ENCODE measurements around the gene IL4.

IL4 gene

GRCh38 chr5:132675936-132676689 is 2.3 kb downstream of the IL4 start:
- Histone ChIP-seq H3K4me3 (ENCODE audit: control insufficient read depth in 1 of 7, extremely low read depth in 1 of 7, insufficient read depth in 4 of 7, low read depth in 2 of 7, low read length in 6 of 7) (no peak overlapping the region), H3K9me3 (ENCODE audit: control extremely low read depth in 1 of 5, control insufficient read depth in 4 of 5, insufficient read depth in 2 of 5, low read depth in 1 of 5, low read length in 4 of 5) (no peaks in the 10 kb centered on the region), H3K27me3 (replicated peaks in 2 of 5; ENCODE audit: control insufficient read depth in 4 of 5, insufficient read depth in 5 of 5, low read length in 4 of 5) (no peaks in the 10 kb centered on the region), H3K4me1 (ENCODE audit: control extremely low read depth in 1 of 4, control insufficient read depth in 4 of 4, insufficient read depth in 4 of 4, low read length in 3 of 4) (no peaks in the 10 kb centered on the region), H3K36me3 (ENCODE audit: control insufficient read depth in 4 of 4, insufficient read depth in 4 of 4, low read length in 3 of 4) (no peaks in the 10 kb centered on the region), H3K27ac (ENCODE audit: insufficient read depth in 1 of 2, low read depth in 1 of 2, low read length in 2 of 2, poor library complexity in 1 of 2, severe bottlenecking in 2 of 2) (no peak overlapping the region)
- ChIA-PET CTCF (interaction anchor here (1.3 to 1.4 kb wide), 2 partner anchors 18 to 28 kb away, joined by 3 read pairs; no protein-coding TSS in a partner anchor), POLR2A (interaction anchor here (0.6 kb wide), 1 partner anchor 325 kb away, joined by 3 read pairs; no protein-coding TSS in a partner anchor)
- over 99% methylated on average over 8 of the region's 11 CpGs for WGBS (ENCODE audit: insufficient coverage)
- DNase-seq: no peak

GRCh38 chr5:132677191-132677590 is 3.4 kb downstream of the IL4 start:
- H3K4me3 ChIP-seq (ENCODE audit: control insufficient read depth in 1 of 7, extremely low read depth in 1 of 7, insufficient read depth in 4 of 7, low read depth in 2 of 7, low read length in 6 of 7): no peak overlapping the region
- no peaks in the 10 kb centered on the region for H3K4me1 ChIP-seq (ENCODE audit: control extremely low read depth in 1 of 4, control insufficient read depth in 4 of 4, insufficient read depth in 4 of 4, low read length in 3 of 4)

GRCh38 chr5:132677682-132678400 is 4.1 kb downstream of the IL4 start:
- Histone ChIP-seq H3K9me3 (ENCODE audit: control extremely low read depth in 1 of 5, control insufficient read depth in 4 of 5, insufficient read depth in 2 of 5, low read depth in 1 of 5, low read length in 4 of 5) (no peaks in the 10 kb centered on the region), H3K36me3 (ENCODE audit: control insufficient read depth in 4 of 4, insufficient read depth in 4 of 4, low read length in 3 of 4) (no peaks in the 10 kb centered on the region), H3K27ac (ENCODE audit: insufficient read depth in 1 of 2, low read depth in 1 of 2, low read length in 2 of 2, poor library complexity in 1 of 2, severe bottlenecking in 2 of 2) (no peak overlapping the region), H3K4me3 (ENCODE audit: control insufficient read depth in 1 of 7, extremely low read depth in 1 of 7, insufficient read depth in 4 of 7, low read depth in 2 of 7, low read length in 6 of 7) (no peak overlapping the region), H3K27me3 (replicated peaks in 2 of 5; ENCODE audit: control insufficient read depth in 4 of 5, insufficient read depth in 5 of 5, low read length in 4 of 5) (no peaks in the 10 kb centered on the region), H3K4me1 (ENCODE audit: control extremely low read depth in 1 of 4, control insufficient read depth in 4 of 4, insufficient read depth in 4 of 4, low read length in 3 of 4) (no peaks in the 10 kb centered on the region)
- POLR2A ChIA-PET: no interaction called here
- CTCF ChIA-PET: no interaction called here
- 90% methylated on average over 6 of the region's 15 CpGs for WGBS (ENCODE audit: insufficient coverage)
- no peak for DNase-seq

More at GRCh38 chr5:132677191-132677590, 3.4 kb downstream of the IL4 start:
- Histone ChIP-seq H3K27me3 (replicated peaks in 2 of 5; ENCODE audit: control insufficient read depth in 4 of 5, insufficient read depth in 5 of 5, low read length in 4 of 5) (no peaks in the 10 kb centered on the region), H3K9me3 (ENCODE audit: control extremely low read depth in 1 of 5, control insufficient read depth in 4 of 5, insufficient read depth in 2 of 5, low read depth in 1 of 5, low read length in 4 of 5) (no peaks in the 10 kb centered on the region), H3K27ac (ENCODE audit: insufficient read depth in 1 of 2, low read depth in 1 of 2, low read length in 2 of 2, poor library complexity in 1 of 2, severe bottlenecking in 2 of 2) (no peak overlapping the region), H3K36me3 (ENCODE audit: control insufficient read depth in 4 of 4, insufficient read depth in 4 of 4, low read length in 3 of 4) (no peaks in the 10 kb centered on the region)
- WGBS (ENCODE audit: insufficient coverage): 88% methylated on average over 7 of the region's 7 CpGs
- ChIA-PET CTCF (interaction anchor here (1.4 kb wide), 1 partner anchor 27 kb away, joined by 3 read pairs; no protein-coding TSS in a partner anchor), POLR2A (interaction anchor here (0.6 kb wide), 1 partner anchor 326 kb away, joined by 3 read pairs; no protein-coding TSS in a partner anchor)
- DNase-seq: no peak

GRCh38 chr5:132678735-132679134 is 4.9 kb downstream of the IL4 start:
- Histone ChIP-seq H3K4me1 (ENCODE audit: control extremely low read depth in 1 of 4, control insufficient read depth in 4 of 4, insufficient read depth in 4 of 4, low read length in 3 of 4) (no peaks in the 10 kb centered on the region), H3K4me3 (ENCODE audit: control insufficient read depth in 1 of 7, extremely low read depth in 1 of 7, insufficient read depth in 4 of 7, low read depth in 2 of 7, low read length in 6 of 7) (no peak overlapping the region), H3K27ac (ENCODE audit: insufficient read depth in 1 of 2, low read depth in 1 of 2, low read length in 2 of 2, poor library complexity in 1 of 2, severe bottlenecking in 2 of 2) (no peak overlapping the region), H3K36me3 (ENCODE audit: control insufficient read depth in 4 of 4, insufficient read depth in 4 of 4, low read length in 3 of 4) (no peaks in the 10 kb centered on the region), H3K9me3 (ENCODE audit: control extremely low read depth in 1 of 5, control insufficient read depth in 4 of 5, insufficient read depth in 2 of 5, low read depth in 1 of 5, low read length in 4 of 5) (no peaks in the 10 kb centered on the region), H3K27me3 (replicated peaks in 2 of 5; ENCODE audit: control insufficient read depth in 4 of 5, insufficient read depth in 5 of 5, low read length in 4 of 5) (no peaks in the 10 kb centered on the region)
- WGBS (ENCODE audit: insufficient coverage): 100% methylated on average over 1 of the region's 1 CpG
- ChIA-PET CTCF (no interaction called here), POLR2A (no interaction called here)
- DNase-seq: no peak

- 94% methylated on average over 6 of the region's 7 CpGs for WGBS (ENCODE audit: insufficient coverage)
- CTCF ChIA-PET: no interaction called here
- H3K9me3 ChIP-seq (ENCODE audit: control extremely low read depth in 1 of 5, control insufficient read depth in 4 of 5, insufficient read depth in 2 of 5, low read depth in 1 of 5, low read length in 4 of 5): no peaks in the 10 kb centered on the region
- no peak overlapping the region for H3K4me3 ChIP-seq (ENCODE audit: control insufficient read depth in 1 of 7, extremely low read depth in 1 of 7, insufficient read depth in 4 of 7, low read depth in 2 of 7, low read length in 6 of 7)
- no peak for DNase-seq
- POLR2A ChIA-PET: no interaction called here
- H3K4me1 ChIP-seq (ENCODE audit: control extremely low read depth in 1 of 4, control insufficient read depth in 4 of 4, insufficient read depth in 4 of 4, low read length in 3 of 4): no peaks in the 10 kb centered on the region
- H3K27me3 ChIP-seq (replicated peaks in 2 of 5; ENCODE audit: control insufficient read depth in 4 of 5, insufficient read depth in 5 of 5, low read length in 4 of 5): no peaks in the 10 kb centered on the region
- H3K36me3 ChIP-seq (ENCODE audit: control insufficient read depth in 4 of 4, insufficient read depth in 4 of 4, low read length in 3 of 4): no peaks in the 10 kb centered on the region
- no peak overlapping the region for H3K27ac ChIP-seq (ENCODE audit: insufficient read depth in 1 of 2, low read depth in 1 of 2, low read length in 2 of 2, poor library complexity in 1 of 2, severe bottlenecking in 2 of 2)
These were observed 5.4 kb downstream of the IL4 start for GRCh38 chr5:132679166-132679565.

- Histone ChIP-seq H3K4me3 (ENCODE audit: control insufficient read depth in 1 of 7, extremely low read depth in 1 of 7, insufficient read depth in 4 of 7, low read depth in 2 of 7, low read length in 6 of 7) (no peak overlapping the region), H3K36me3 (ENCODE audit: control insufficient read depth in 4 of 4, insufficient read depth in 4 of 4, low read length in 3 of 4) (no peaks in the 10 kb centered on the region), H3K27ac (ENCODE audit: insufficient read depth in 1 of 2, low read depth in 1 of 2, low read length in 2 of 2, poor library complexity in 1 of 2, severe bottlenecking in 2 of 2) (no peak overlapping the region), H3K27me3 (replicated peaks in 2 of 5; ENCODE audit: control insufficient read depth in 4 of 5, insufficient read depth in 5 of 5, low read length in 4 of 5) (no peaks in the 10 kb centered on the region), H3K9me3 (ENCODE audit: control extremely low read depth in 1 of 5, control insufficient read depth in 4 of 5, insufficient read depth in 2 of 5, low read depth in 1 of 5, low read length in 4 of 5) (no peaks in the 10 kb centered on the region), H3K4me1 (ENCODE audit: control extremely low read depth in 1 of 4, control insufficient read depth in 4 of 4, insufficient read depth in 4 of 4, low read length in 3 of 4) (no peaks in the 10 kb centered on the region)
- ChIA-PET CTCF (no interaction called here), POLR2A (no interaction called here)
- WGBS (ENCODE audit: insufficient coverage): 99% methylated on average over 13 of the region's 15 CpGs
- no peak for DNase-seq
These were observed 6.1 kb downstream of the IL4 start for GRCh38 chr5:132679717-132680380.
